GM12801 (cell line): ENCODE measurements around the gene IQGAP3.

Experiments used
- TF ChIP-seq, protein P1 (sequence below): IDR thresholded peaks from one replicate; pipeline ENCODE4 v1.5.1; 2011; ENCODE audit warnings: control low read depth; ENCODE audit not compliant: insufficient read length; ENCODE audit errors: extremely low read depth

The IQGAP3 gene

DNA sequence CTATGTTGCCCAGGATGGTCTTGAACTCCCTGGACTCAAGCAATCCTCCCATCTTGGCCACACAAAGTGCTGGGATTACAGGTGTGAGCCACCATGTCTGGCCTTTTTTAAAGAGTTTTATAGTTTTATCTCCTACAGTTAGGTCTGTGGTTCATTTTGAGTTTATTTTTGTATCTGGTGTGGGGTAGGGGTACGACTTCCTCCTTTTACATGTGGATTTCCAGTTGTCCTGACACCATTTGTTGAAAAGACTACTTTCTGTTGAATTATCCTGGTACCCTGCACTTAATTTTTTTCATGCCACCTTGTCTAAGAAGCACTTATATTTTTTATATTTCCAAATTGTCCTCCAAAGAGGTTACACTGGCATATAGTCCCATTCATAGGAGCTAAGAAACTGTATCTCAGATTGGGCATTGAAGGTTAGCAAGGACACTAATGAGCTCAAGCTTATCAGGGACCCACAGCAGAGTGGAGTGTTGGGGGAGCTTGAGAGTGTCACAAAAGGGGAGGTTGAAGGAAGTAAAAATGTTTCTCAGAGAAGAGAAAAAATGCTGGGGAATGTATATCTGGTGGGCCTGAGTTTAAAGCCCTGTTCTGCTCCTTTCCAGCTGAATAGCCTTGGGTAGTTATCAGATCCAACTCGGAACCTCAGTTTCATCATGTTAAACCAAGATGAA, 48.4 kb downstream of the IQGAP3 start:
- TF ChIP-seq, protein P1, sequence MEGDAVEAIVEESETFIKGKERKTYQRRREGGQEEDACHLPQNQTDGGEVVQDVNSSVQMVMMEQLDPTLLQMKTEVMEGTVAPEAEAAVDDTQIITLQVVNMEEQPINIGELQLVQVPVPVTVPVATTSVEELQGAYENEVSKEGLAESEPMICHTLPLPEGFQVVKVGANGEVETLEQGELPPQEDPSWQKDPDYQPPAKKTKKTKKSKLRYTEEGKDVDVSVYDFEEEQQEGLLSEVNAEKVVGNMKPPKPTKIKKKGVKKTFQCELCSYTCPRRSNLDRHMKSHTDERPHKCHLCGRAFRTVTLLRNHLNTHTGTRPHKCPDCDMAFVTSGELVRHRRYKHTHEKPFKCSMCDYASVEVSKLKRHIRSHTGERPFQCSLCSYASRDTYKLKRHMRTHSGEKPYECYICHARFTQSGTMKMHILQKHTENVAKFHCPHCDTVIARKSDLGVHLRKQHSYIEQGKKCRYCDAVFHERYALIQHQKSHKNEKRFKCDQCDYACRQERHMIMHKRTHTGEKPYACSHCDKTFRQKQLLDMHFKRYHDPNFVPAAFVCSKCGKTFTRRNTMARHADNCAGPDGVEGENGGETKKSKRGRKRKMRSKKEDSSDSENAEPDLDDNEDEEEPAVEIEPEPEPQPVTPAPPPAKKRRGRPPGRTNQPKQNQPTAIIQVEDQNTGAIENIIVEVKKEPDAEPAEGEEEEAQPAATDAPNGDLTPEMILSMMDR, result no peak

DNA sequence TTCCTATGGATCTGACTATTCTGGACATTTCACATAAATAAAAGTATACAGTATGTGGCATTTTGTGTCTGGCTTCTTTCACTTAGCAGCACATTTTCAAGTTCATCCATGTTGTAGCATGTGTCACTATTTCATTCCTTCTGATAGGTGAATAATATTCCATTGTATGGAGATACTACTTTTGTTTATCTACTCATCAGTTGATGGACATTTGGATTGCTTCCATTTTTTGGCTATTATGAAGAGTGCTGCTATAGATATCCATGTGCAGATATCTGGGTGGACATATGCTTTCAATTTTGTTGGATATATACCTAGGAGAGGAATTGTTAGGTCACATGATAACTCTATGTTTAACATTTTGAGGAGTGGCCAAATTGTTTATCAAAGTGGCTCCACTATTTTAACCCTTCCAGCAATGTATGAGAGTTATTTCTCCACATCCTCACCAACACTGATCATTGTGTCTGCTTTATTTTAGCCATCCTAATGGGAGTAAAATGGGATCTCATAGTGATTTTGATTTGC, 49.9 kb downstream of the IQGAP3 start:
- TF ChIP-seq, protein P1, result no peak

DNA sequence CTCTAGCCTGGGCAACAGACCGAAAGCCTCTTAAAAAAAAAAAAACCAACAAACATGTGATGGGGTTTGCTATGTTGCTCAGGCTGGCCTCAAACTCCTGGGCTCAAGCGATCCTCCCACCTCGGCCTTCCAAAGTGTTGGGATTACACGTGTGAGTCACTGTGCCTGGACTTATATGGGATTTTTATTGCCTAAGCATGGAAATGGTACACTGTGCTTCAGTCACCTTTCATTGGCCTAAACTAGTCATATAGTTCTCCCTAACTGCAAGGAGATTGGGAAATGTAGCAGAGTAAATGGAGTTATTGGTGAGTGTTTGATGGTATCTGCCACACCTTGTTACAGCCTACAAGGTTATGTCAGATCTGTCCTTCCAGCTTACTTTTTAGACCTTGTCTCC, 54.6 kb downstream of the IQGAP3 start:
- TF ChIP-seq, protein P1, result no peak

DNA sequence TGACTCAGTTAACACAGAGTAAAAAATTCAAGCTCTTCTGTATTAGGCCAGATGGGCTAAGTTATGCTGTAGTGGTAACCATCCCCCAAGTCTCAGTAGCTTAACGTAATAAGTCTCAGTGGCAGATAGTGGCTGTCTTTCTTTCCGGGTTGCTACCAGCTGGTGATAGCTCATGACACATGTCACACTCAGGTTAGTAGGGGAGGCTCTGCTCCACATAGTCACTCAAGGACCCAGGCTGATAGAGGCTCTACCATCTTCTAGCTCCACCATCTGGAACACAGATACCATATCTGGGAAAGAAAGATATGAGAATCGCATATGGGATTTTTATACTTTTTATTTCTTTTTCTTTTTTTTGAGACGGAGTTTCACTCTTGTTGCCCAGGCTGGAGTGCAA, 55.5 kb downstream of the IQGAP3 start:
- TF ChIP-seq, protein P1, result no peak

DNA sequence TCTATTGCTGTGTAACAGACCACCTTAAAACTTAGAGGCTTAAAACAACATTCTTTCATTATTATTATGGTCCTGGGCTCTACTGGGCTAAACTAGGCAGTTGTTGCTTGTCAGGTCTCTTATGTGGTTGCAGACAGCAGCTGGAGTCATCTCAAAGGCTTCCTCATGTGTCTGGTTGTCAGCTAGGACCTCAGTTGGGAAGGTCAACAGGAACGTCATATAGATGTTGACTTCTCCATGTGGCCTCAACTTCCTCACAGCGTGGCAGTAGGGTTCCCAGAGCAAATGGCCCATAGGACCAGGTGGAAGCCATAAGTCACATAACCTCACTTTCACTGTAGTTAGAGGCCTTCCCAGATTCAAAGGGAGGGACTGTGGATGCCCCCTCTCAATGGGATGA, 56.4 kb downstream of the IQGAP3 start:
- TF ChIP-seq, protein P1, result no peak

DNA sequence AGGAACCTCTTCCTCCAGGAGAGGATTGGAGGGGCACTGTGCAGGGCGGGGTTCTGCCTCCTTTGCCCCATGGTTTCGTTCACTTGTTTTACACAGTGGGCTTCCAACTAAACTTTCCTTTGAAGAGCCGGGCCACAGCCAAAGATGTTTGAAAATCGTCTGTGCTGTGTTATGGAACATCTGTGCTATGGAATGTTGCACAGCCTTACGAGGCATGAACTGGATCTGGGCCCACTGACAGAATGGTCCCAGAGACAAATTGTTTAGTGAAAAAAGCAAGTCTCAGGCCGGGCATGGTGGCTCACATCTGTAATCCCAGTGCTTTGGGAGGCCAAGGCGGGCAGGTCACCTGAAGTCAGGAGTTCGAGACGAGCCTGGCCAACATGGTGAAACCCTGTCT, 59.2 kb downstream of the IQGAP3 start:
- TF ChIP-seq, protein P1, result no peak

DNA sequence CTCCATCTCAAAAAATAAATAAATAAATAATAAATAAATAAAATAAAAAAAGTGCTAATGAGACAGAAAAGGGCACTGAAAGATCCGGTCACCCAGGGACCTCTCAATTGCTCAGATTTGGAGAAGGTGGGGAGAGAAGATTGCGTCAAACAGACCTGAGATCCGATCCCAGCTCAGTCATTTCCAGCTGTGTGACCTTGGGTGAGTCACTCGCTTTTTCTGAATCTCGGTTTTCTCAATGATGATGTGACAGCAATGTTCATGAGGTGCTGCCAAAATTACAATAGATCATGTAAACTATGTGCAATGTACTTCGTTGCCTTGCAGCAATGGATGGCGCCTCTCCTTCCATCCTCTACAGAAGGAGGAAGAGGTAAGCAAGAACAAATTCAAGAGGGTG, 60.7 kb downstream of the IQGAP3 start:
- TF ChIP-seq, protein P1, result no peak
